Keratinocyte (primary cell): ENCODE data around the gene TSHB. TPM values are rescaled to one million over a fixed set of nuclear protein-coding genes. Genes with fewer than 3 reads are reported as not detected.

Experiments
- DNase-seq: peaks from one replicate; pipeline ENCODE4 v3.0.0-alpha.2; 2011; ENCODE audit warnings: low read depth, missing footprints, low spot score
- FAIRE-seq: peaks from 2 replicates; lab custom pipeline; 2011; peaks lifted over from hg19 to GRCh38; lab: Jason Lieb, UNC
- H2AFZ ChIP-seq: 2 replicates; pipeline ENCODE4 v1.6.0; 2012; ENCODE audit warnings: low read length, control low read depth, inconsistent platforms; ENCODE audit not compliant: control insufficient read depth
- H3K27ac ChIP-seq: 2 replicates; pipeline ENCODE4 v1.5.1; 2011; ENCODE audit warnings: low read length; ENCODE audit not compliant: control insufficient read depth, insufficient read depth
- H3K27me3 ChIP-seq: 3 replicates; pipeline ENCODE4 v1.6.0; 2011; ENCODE audit warnings: low read length; ENCODE audit not compliant: control insufficient read depth, insufficient read depth; ENCODE audit errors: extremely low read depth
- H3K36me3 ChIP-seq, 2 experiments: 2 replicates in 1 of 2; 3 replicates in 1 of 2; pipeline ENCODE4 v1.5.1; 2011; ENCODE audit warnings: low read length in 2 of 2, mild to moderate bottlenecking in 1 of 2; ENCODE audit not compliant: control insufficient read depth in 2 of 2, insufficient read depth in 2 of 2; ENCODE audit errors: extremely low read depth in 1 of 2
- H3K4me1 ChIP-seq: 3 replicates; pipeline ENCODE4 v1.5.1; 2011; ENCODE audit warnings: low read length; ENCODE audit not compliant: control insufficient read depth, insufficient read depth; ENCODE audit errors: extremely low read depth
- H3K4me2 ChIP-seq: 3 replicates; pipeline ENCODE4 v1.6.0; 2011; ENCODE audit warnings: low read depth, low read length; ENCODE audit not compliant: control insufficient read depth, insufficient read depth; ENCODE audit errors: extremely low read depth
- H3K4me3 ChIP-seq, 3 experiments: fragments of 200-600 bp in 1 of 3; sonication (generic) in 1 of 3; 2 replicates in 2 of 3; 3 replicates in 1 of 3; pipeline ENCODE4 v1.5.1; 2011 to 2016; ENCODE audit warnings: low read length in 3 of 3, mild to moderate bottlenecking in 3 of 3, control low read depth in 2 of 3, inconsistent platforms in 1 of 3, low read depth in 1 of 3, mixed read lengths in 1 of 3, mixed run types in 1 of 3, moderate library complexity in 1 of 3; ENCODE audit not compliant: control insufficient read depth in 2 of 3, insufficient read depth in 2 of 3; ENCODE audit errors: extremely low read depth in 1 of 3
- H3K79me2 ChIP-seq: 2 replicates; pipeline ENCODE4 v1.6.0; 2012; ENCODE audit warnings: low read length; ENCODE audit not compliant: control insufficient read depth, insufficient read depth
- H3K9ac ChIP-seq: 3 replicates; pipeline ENCODE4 v1.6.0; 2011; ENCODE audit warnings: low read length; ENCODE audit not compliant: control insufficient read depth, insufficient read depth; ENCODE audit errors: extremely low read depth
- H3K9me1 ChIP-seq: 3 replicates; pipeline ENCODE4 v1.6.0; 2011; ENCODE audit warnings: low read length; ENCODE audit not compliant: control insufficient read depth, insufficient read depth; ENCODE audit errors: extremely low read depth
- H3K9me3 ChIP-seq: 2 replicates; pipeline ENCODE4 v1.5.1; 2012; ENCODE audit warnings: low read depth, low read length; ENCODE audit not compliant: control insufficient read depth
- H4K20me1 ChIP-seq: 3 replicates; pipeline ENCODE4 v1.6.0; 2011; ENCODE audit warnings: low read length; ENCODE audit not compliant: control insufficient read depth, insufficient read depth; ENCODE audit errors: extremely low read depth
- EZH2 ChIP-seq: IDR thresholded peaks from one replicate; pipeline ENCODE4 v1.6.1; 2012; ENCODE audit warnings: inconsistent platforms, mild to moderate bottlenecking, low read length, moderate library complexity
- dilution Hi-C: fragments of 300-500 bp; cut with MboI; formaldehyde crosslinking; loops from one replicate; pipeline ENCODE4 v1.7.0; 2020; ENCODE audit warnings: low sequenced_read_pairs; ENCODE audit not compliant: extremely low pct_ligation_motif_present
- polyA plus RNA-seq, 5 experiments: library from polyadenylated mRNA; depleted of rRNA in 3 of 5; stranded (reverse) in 3 of 5; stranded (forward) in 1 of 5; unstranded in 1 of 5; fragments of >200 nt; gene quantifications; 1 replicate in 1 of 5; 2 replicates in 3 of 5; 3 replicates in 1 of 5; pipeline versions ENCODE4 v1.2.1 to v1.2.3, GENCODE V29; 2011 to 2012; ENCODE audit warnings: missing spikeins in 2 of 5, low read depth in 1 of 5, low replicate concordance in 1 of 5
- TF ChIP-seq, protein P1 (sequence below), 3 experiments: IDR thresholded peaks in 1 of 3; conservative IDR thresholded peaks in 1 of 3; optimal IDR thresholded peaks in 1 of 3; 2 replicates in 2 of 3; 3 replicates in 1 of 3; pipeline versions ENCODE3 to v1.5.1; 2011; ENCODE audit warnings: low read length in 3 of 3, mild to moderate bottlenecking in 3 of 3, moderate library complexity in 2 of 3, control low read depth in 1 of 3, inconsistent platforms in 1 of 3; ENCODE audit not compliant: insufficient read depth in 2 of 3; ENCODE audit errors: extremely low read depth in 1 of 3

TSHB gene
- polyA plus RNA-seq, 1 donor (not counting 4 experiments of a cell fraction or from before 2014, with no cell fraction given): not detected

DNA sequence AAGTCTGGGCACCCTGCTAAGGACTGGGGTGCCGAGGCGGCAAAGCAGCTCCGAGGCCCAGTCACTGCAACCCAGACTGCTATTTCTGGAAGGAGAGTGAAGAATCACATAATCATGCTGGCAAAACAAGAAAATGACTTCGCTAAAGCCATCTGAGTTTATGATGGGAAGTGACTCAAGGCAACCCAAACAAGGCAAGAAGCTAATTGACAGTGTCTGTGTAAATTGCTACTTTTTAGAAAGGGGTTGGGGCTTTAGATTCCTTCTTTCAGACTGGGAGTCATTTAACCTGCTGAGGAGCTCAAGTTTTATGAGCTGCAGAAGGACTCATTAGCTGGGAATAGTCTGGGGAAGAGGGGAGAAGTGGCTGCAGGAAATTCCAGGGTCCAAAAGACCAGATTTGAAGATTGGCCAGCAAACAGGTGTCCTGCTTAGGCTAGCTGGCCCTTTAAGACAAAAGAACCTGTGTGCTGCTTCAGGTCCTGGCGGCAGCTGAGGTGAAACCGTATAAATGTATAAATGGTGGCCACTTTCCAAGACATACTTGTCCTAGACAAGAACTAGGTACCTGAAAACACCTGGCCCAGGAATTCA is 28.1 kb downstream of the TSHB start:
- no peak overlapping the region for H3K9ac ChIP-seq
- no peaks in the 10 kb centered on the region for H4K20me1 ChIP-seq
- H3K27ac ChIP-seq: no peak overlapping the region
- no peak overlapping the region for H2AFZ ChIP-seq
- H3K36me3 ChIP-seq: no peaks in the 10 kb centered on the region
- FAIRE-seq (no peak), DNase-seq (no peak)
- no peak overlapping the region for H3K4me3 ChIP-seq
- H3K9me3 ChIP-seq: no peaks in the 10 kb centered on the region
- no peak for TF ChIP-seq EZH2
- TF ChIP-seq, protein P1, sequence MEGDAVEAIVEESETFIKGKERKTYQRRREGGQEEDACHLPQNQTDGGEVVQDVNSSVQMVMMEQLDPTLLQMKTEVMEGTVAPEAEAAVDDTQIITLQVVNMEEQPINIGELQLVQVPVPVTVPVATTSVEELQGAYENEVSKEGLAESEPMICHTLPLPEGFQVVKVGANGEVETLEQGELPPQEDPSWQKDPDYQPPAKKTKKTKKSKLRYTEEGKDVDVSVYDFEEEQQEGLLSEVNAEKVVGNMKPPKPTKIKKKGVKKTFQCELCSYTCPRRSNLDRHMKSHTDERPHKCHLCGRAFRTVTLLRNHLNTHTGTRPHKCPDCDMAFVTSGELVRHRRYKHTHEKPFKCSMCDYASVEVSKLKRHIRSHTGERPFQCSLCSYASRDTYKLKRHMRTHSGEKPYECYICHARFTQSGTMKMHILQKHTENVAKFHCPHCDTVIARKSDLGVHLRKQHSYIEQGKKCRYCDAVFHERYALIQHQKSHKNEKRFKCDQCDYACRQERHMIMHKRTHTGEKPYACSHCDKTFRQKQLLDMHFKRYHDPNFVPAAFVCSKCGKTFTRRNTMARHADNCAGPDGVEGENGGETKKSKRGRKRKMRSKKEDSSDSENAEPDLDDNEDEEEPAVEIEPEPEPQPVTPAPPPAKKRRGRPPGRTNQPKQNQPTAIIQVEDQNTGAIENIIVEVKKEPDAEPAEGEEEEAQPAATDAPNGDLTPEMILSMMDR (optimal IDR thresholded peaks at IDR 0.05 in 1 of 3, IDR thresholded peaks at IDR 0.05 in 1 of 3, conservative IDR thresholded peaks at IDR 0.05 in 1 of 3; ENCODE audit: extremely low read depth in 1 of 3, insufficient read depth in 2 of 3, low read length in 3 of 3): no peak
- H3K4me2 ChIP-seq: no peak overlapping the region
- H3K9me1 ChIP-seq: no peaks in the 10 kb centered on the region
- no peaks in the 10 kb centered on the region for H3K79me2 ChIP-seq
- dilution Hi-C loops: no loop called here
- H3K27me3 ChIP-seq: no peaks in the 10 kb centered on the region
- peaks cover 13% of the 10 kb centered on the region for H3K4me1 ChIP-seq

DNA sequence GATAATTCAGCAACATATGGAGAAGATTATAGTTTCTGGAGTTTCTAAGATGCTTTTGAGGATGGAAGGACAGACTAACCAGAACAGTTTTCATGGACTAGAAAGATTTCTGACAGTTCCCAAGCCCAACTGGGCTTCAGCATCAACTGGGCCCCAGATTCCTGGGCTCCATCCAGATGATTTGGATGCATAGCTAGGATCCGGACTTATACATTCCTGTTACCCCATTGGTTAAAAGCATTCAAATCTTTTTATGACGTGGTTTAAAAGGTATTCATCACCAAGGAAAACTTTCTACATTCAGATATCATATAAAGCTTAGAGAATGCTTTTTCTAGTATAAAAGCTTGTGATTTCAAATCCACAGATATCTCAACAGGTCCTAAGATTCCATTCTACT is 29.7 kb downstream of the TSHB start:
- no peak for TF ChIP-seq EZH2
- TF ChIP-seq, protein P1 (optimal IDR thresholded peaks at IDR 0.05 in 1 of 3, IDR thresholded peaks at IDR 0.05 in 1 of 3, conservative IDR thresholded peaks at IDR 0.05 in 1 of 3; ENCODE audit: extremely low read depth in 1 of 3, insufficient read depth in 2 of 3, low read length in 3 of 3): no peak
- FAIRE-seq (no peak), DNase-seq (no peak)
- dilution Hi-C loops: no loop called here
- Histone ChIP-seq H3K27me3 (no peaks in the 10 kb centered on the region), H4K20me1 (no peaks in the 10 kb centered on the region), H3K79me2 (no peaks in the 10 kb centered on the region), H3K4me1 (peaks cover 21% of the 10 kb centered on the region), H3K36me3 (no peaks in the 10 kb centered on the region), H3K4me3 (no peak overlapping the region), H3K4me2 (no peak overlapping the region), H2AFZ (no peak overlapping the region), H3K27ac (no peak overlapping the region), H3K9ac (no peak overlapping the region), H3K9me1 (no peaks in the 10 kb centered on the region), H3K9me3 (no peaks in the 10 kb centered on the region)
